Kidney epithelial cell (primary cell): ENCODE data around the gene UXT. TPM values are rescaled to one million over a fixed set of nuclear protein-coding genes. Genes with fewer than 3 reads are reported as not detected.
"Not testable (repeated sequence)": the region's sequence is repeated elsewhere in the genome, so short reads cannot be mapped to it uniquely, and the experiment has no call there.

ENCODE experiments used
- DNase-seq: peaks from one replicate; pipeline ENCODE4 v3.0.0-alpha.2; 2010; ENCODE audit warnings: low read depth
- H3K27me3 ChIP-seq: 2 replicates; pipeline ENCODE4 v1.6.0; 2011; ENCODE audit warnings: low read length; ENCODE audit not compliant: control insufficient read depth, insufficient read depth
- H3K36me3 ChIP-seq: 2 replicates; pipeline ENCODE4 v1.5.1; 2011; ENCODE audit warnings: low read length; ENCODE audit not compliant: control insufficient read depth, insufficient read depth
- H3K4me3 ChIP-seq: 2 replicates; pipeline ENCODE4 v1.5.1; 2011; ENCODE audit warnings: low read depth, mild to moderate bottlenecking, control low read depth, low read length
- total RNA-seq: library from RNA; depleted of rRNA; stranded (reverse); fragments of >200 nt; gene quantifications from 2 replicates; pipeline ENCODE4 v1.2.3, GENCODE V29; 2015
- TF ChIP-seq, protein P1 (sequence below): IDR thresholded peaks from 2 replicates; pipeline ENCODE4 v1.5.1; 2011; ENCODE audit warnings: mild to moderate bottlenecking, moderate library complexity, low read length, control low read depth, inconsistent platforms; ENCODE audit not compliant: insufficient read depth, poor library complexity, severe bottlenecking

UXT gene
- total RNA-seq, 1 donor from 2014 or later: 165 TPM

DNA sequence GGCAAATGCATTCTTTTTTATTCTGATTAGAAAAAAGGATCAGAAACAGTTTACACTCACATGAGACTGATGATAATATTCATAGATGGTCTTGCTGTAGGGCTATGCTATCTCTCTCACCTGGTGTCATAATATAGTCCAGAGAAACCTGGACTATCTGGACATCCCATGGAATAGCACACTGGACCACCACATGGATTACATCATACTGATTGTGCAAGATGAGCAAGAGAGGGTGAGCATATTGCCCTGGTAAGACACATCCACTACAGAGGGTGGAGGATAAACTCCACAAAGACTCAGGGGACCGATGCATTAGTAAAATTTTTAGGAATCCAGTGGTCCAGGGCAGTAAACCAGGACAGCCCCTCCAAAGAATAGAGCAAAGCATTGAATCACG lies 47.5 kb downstream of the UXT start:
- no peak overlapping the region for H3K4me3 ChIP-seq
- TF ChIP-seq, protein P1, sequence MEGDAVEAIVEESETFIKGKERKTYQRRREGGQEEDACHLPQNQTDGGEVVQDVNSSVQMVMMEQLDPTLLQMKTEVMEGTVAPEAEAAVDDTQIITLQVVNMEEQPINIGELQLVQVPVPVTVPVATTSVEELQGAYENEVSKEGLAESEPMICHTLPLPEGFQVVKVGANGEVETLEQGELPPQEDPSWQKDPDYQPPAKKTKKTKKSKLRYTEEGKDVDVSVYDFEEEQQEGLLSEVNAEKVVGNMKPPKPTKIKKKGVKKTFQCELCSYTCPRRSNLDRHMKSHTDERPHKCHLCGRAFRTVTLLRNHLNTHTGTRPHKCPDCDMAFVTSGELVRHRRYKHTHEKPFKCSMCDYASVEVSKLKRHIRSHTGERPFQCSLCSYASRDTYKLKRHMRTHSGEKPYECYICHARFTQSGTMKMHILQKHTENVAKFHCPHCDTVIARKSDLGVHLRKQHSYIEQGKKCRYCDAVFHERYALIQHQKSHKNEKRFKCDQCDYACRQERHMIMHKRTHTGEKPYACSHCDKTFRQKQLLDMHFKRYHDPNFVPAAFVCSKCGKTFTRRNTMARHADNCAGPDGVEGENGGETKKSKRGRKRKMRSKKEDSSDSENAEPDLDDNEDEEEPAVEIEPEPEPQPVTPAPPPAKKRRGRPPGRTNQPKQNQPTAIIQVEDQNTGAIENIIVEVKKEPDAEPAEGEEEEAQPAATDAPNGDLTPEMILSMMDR: no peak
- no peak for DNase-seq
- H3K36me3 ChIP-seq: no peaks in the 10 kb centered on the region
- H3K27me3 ChIP-seq: no peaks in the 10 kb centered on the region

DNA sequence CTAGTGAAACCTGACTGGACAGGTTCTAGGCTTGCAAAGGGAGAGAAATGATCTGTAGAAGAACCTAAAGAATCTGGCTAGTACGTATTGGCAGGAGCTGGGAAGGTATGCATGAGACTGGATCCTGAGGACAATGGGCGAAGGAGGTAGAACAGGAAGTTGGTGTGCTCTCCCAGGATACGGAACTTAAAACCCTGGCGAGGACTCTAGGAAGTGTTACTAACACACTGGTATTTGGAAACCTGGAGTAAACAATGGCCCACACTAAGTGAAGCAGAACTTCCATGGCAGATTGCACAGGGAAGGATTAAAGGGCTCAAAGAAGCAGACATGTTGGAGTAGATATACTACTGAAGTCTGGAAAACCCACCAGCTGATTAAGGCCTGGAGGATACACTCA lies 48.5 kb downstream of the UXT start:
- Histone ChIP-seq H3K4me3 (no peak overlapping the region), H3K36me3 (no peaks in the 10 kb centered on the region), H3K27me3 (no peaks in the 10 kb centered on the region)
- TF ChIP-seq, protein P1: no peak
- no peak for DNase-seq

DNA sequence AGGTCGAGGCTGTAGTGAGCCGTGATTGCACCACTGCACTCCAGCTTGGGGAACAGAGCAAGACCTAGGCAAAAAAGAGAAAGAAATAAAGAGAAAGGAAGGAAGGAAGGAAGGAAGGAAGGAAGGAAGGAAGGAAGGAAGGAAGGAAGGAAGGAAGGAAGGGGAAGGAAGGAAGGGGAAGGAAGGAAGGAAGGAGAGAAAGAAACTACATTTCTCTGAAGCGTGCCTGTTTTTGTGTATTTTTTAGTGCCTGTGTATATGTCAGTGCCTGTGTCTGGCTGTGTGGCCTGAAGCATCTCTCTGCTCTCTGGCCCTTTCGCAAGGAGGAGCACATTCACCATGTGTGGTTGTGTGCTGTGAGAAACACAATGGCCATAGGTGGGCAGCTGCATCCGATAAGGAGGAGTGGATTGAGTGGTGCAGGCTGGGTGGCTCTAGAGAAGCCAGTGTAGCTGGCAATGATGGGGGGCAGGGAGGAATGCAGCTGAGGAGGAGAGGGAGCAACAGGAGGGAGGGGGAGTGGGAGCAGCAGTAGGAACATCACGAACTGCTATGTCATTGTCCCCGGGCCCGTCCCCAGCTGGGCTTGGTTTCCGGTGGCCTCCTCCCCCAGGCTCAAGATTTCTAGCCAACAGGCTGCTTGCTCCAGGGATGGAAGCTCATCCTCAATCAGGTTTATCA lies 50.7 kb downstream of the UXT start:
- no peaks in the 10 kb centered on the region for H3K36me3 ChIP-seq
- TF ChIP-seq, protein P1: no peak
- H3K27me3 ChIP-seq: no peaks in the 10 kb centered on the region
- no peak for DNase-seq
- no peak overlapping the region for H3K4me3 ChIP-seq

DNA sequence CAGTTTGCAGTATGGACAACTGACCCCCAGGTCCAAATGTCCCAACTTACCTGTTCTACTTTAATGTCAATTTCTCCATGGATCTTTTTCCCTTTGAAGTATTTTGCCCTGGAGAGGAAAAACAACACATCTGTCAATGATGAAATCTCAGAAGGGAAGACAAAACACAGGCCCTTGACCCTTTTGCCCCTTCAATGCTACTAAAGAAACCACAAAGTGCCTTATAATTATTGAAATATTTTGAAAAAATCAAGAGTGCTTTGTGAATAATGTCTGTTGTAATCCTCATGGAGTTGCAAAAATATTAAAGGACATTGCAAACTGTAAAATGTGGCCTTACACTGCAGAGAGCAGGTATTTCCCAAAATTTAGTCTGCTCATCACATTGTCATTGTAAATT lies 51.9 kb downstream of the UXT start:
- H3K4me3 ChIP-seq: no peak overlapping the region
- TF ChIP-seq, protein P1: no peak
- no peaks in the 10 kb centered on the region for H3K27me3 ChIP-seq
- no peaks in the 10 kb centered on the region for H3K36me3 ChIP-seq
- no peak for DNase-seq

DNA sequence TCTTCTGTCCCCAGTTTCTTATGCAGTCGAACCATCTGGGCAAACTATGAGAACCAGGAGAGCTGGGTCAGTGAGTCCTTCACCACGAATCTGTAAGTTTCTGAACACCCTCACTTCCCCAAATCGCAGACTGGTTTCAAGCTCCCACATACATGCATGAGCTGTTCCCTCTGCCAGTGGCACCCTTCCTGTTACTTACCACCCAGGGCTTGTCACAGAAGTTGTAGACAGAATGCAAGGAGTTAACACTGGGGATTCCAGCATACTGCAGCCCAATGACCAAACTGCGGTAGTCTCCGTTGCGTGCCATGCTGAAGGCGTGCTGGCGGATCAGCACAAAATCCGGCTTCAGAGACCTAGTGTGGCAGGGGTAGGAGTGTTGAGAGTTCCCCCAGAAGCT lies 54.0 kb downstream of the UXT start:
- TF ChIP-seq, protein P1: no peak
- H3K4me3 ChIP-seq: no peak overlapping the region
- H3K36me3 ChIP-seq: no peaks in the 10 kb centered on the region
- DNase-seq: no peak
- no peaks in the 10 kb centered on the region for H3K27me3 ChIP-seq

DNA sequence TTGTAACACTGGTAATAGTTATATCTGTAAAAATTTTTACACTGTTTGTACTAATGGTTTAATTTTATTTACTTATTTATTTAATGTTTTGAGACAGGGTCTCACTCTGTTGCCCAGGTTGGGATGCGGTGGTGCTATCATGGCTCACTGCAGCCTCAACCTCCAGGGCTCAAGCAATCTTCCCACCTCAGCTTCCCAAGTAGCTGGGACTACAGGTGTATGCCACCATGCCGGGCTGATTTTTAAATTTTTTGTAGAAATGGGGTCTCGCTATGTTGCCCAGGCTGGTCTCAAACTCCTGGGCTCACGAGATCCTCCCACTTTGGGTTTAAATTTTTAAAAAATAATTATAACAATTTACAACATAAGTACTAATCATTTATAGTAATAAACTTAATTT lies 55.9 kb downstream of the UXT start:
- H3K4me3 ChIP-seq, H3K27me3 ChIP-seq, DNase-seq, H3K36me3 ChIP-seq: not testable (repeated sequence)

Other genes starting within 250 kb of the UXT start
- gene ZNF41, start 176.0 kb downstream of the UXT start, total RNA-seq: 4.1 and 4.5 TPM in 2 replicates
- gene ARAF, start 98.0 kb downstream of the UXT start, total RNA-seq: 30.2 and 41.2 TPM in 2 replicates
- gene TIMP1, start 76.7 kb downstream of the UXT start, total RNA-seq: 118 and 148 TPM in 2 replicates
- 0.62 and 1.9 TPM in 2 replicates for gene SYN1, start 39.3 kb downstream of the UXT start, total RNA-seq
- 0.21 TPM in 1 of 2 replicates, not detected in the other for gene CFP, start 29.2 kb downstream of the UXT start, total RNA-seq
- 36.0 and 39.5 TPM in 2 replicates for gene ELK1, start 8.6 kb downstream of the UXT start, total RNA-seq
- 2.6 and 2.8 TPM in 2 replicates for gene ZNF81, start 177.7 kb upstream of the UXT start, total RNA-seq